Tibial artery (tissue), 4 donors: Measurements from ENCODE around the gene DNM3.

ENCODE experiments used
- DNase-seq, 2 donors: peaks; one replicate each; pipeline ENCODE4 v3.0.0-alpha.2; 2019
- H3K27ac ChIP-seq, 2 donors: fragments of 200-600 bp; sonication (generic) in 1 of 2; 1 replicate in 1 of 2; 2 replicates in 1 of 2; pipeline ENCODE4 v1.5.1; 2018 to 2019; ENCODE audit warnings: mild to moderate bottlenecking in 1 of 2
- H3K27me3 ChIP-seq, 2 donors: fragments of 200-600 bp; sonication (generic) in 1 of 2; one replicate each; pipeline versions ENCODE4 v1.5.1 to v1.6.0; 2016 to 2019
- H3K36me3 ChIP-seq, 3 donors: fragments of 200-600 bp; sonication (generic) in 2 of 3; one replicate each; pipeline ENCODE4 v1.5.1; 2016 to 2019; ENCODE audit warnings: mild to moderate bottlenecking in 2 of 3
- H3K4me1 ChIP-seq, 4 donors: fragments of 200-600 bp; sonication (generic) in 2 of 4; 1 replicate in 3 of 4; 2 replicates in 1 of 4; pipeline ENCODE4 v1.5.1; 2016 to 2019
- H3K4me3 ChIP-seq, 2 donors: fragments of 200-600 bp; sonication (generic) in 1 of 2; 1 replicate in 1 of 2; 2 replicates in 1 of 2; pipeline ENCODE4 v1.5.1; 2018 to 2019; ENCODE audit warnings: mild to moderate bottlenecking in 2 of 2
- H3K9me3 ChIP-seq, 3 donors: fragments of 200-600 bp; sonication (generic) in 1 of 3; one replicate each; pipeline ENCODE4 v1.5.1; 2016 to 2019
- intact Hi-C: fragments of 100-400 bp; cut with DNase I; formaldehyde crosslinking; loops from one replicate; pipeline ENCODE4 v1.15.0; 2023; ENCODE audit warnings: low total_unique reads
- TF ChIP-seq, protein P1 (sequence below), 2 experiments: fragments of 200-600 bp in 1 of 2; fragments of 450-650 bp in 1 of 2; IDR thresholded peaks; one replicate each; pipeline ENCODE4 v1.5.1; 2017 to 2019; ENCODE audit warnings: antibody characterized with exemption in 2 of 2, mild to moderate bottlenecking in 1 of 2, moderate library complexity in 1 of 2

The DNM3 gene

DNA sequence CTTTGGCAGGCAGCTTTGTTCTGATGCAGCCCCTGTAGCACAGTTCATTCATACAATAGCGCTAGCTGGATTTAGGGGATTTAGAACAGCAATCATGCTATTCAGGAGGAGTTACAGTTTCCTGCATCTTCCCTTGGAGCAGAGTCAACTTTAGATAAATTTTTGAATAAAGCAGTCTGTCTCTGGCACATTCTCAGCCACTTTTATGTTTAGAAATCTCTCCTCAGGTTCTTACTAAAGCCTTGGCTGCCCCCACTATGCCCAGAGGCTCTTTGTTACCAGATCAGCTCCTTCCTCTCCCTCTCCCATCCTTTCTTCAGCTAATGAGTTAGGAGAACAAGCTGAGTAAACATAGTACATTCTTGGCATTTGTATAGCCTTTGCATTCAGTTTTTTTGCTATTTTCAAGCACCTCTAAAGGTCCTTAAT lies 619.6 kb downstream of the DNM3 start:
- TF ChIP-seq, protein P1, sequence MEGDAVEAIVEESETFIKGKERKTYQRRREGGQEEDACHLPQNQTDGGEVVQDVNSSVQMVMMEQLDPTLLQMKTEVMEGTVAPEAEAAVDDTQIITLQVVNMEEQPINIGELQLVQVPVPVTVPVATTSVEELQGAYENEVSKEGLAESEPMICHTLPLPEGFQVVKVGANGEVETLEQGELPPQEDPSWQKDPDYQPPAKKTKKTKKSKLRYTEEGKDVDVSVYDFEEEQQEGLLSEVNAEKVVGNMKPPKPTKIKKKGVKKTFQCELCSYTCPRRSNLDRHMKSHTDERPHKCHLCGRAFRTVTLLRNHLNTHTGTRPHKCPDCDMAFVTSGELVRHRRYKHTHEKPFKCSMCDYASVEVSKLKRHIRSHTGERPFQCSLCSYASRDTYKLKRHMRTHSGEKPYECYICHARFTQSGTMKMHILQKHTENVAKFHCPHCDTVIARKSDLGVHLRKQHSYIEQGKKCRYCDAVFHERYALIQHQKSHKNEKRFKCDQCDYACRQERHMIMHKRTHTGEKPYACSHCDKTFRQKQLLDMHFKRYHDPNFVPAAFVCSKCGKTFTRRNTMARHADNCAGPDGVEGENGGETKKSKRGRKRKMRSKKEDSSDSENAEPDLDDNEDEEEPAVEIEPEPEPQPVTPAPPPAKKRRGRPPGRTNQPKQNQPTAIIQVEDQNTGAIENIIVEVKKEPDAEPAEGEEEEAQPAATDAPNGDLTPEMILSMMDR (IDR thresholded peaks at IDR 0.05) = no peak
- intact Hi-C loops = no loop called here

More for the DNA sequence above, 619.6 kb downstream of the DNM3 start:
- H3K9me3 ChIP-seq = no peaks in the 10 kb centered on the region
- H3K4me1 ChIP-seq = no peaks in the 10 kb centered on the region
- H3K27ac ChIP-seq = no peak overlapping the region
- H3K4me3 ChIP-seq = no peak overlapping the region
- peaks cover 0 to under 1% of the 10 kb centered on the region in 2 donors for H3K27me3 ChIP-seq
- no peak for DNase-seq
- H3K36me3 ChIP-seq = no peaks in the 10 kb centered on the region
